B cell (primary cell): ENCODE results near the gene PEAK1. TPM values are rescaled to one million over a fixed set of nuclear protein-coding genes. Genes with fewer than 3 reads are reported as not detected.

Experiments used
- ATAC-seq: fragments of 200-7000 bp; cut with Tn5 transposase; one replicate; pipeline ENCODE4 v1.10.0; 2021; ENCODE audit warnings: low read depth, mild to moderate bottlenecking, moderate number of reproducible peaks, moderate library complexity
- CTCF ChIA-PET: fragments of 350-600 bp; sonication (Branson Sonifier 250); formaldehyde crosslinking; loops from one replicate; lab custom pipeline; 2021; ENCODE audit warnings: antibody characterized with exemption, inconsistent platforms; lab: Charles Lee
- POLR2A ChIA-PET: fragments of 350-600 bp; sonication (Branson Sonifier 250); formaldehyde crosslinking; loops from one replicate; lab custom pipeline; 2021; ENCODE audit warnings: antibody characterized with exemption; lab: Charles Lee
- DNase-seq: peaks from one replicate; pipeline ENCODE4 v3.0.0; 2013
- H2AFZ ChIP-seq: 2 replicates; pipeline ENCODE4 v1.6.1; 2012; ENCODE audit warnings: mild to moderate bottlenecking, low read depth, low read length; ENCODE audit not compliant: insufficient read depth, poor library complexity, severe bottlenecking
- H3K27ac ChIP-seq, 2 donors: 1 replicate in 1 of 2; 2 replicates in 1 of 2; pipeline ENCODE4 v1.5.1; 2012 to 2013; ENCODE audit warnings: low read length in 2 of 2, mild to moderate bottlenecking in 2 of 2, moderate library complexity in 1 of 2
- H3K27me3 ChIP-seq, 4 experiments: fragments of 200-600 bp in 1 of 4; sonication (generic) in 1 of 4; replicated peaks in 1 of 4; 1 replicate in 2 of 4; 2 replicates in 2 of 4; pipeline versions ENCODE4 v1.6.1 to v1.7.0; 2013 to 2016; ENCODE audit warnings: low read length in 3 of 4, mild to moderate bottlenecking in 2 of 4, mixed read lengths in 1 of 4, moderate library complexity in 1 of 4; ENCODE audit not compliant: insufficient read depth in 4 of 4, control insufficient read depth in 3 of 4; ENCODE audit errors: control extremely low read depth in 1 of 4
- H3K36me3 ChIP-seq, 2 experiments: replicated peaks in 1 of 2; 1 replicate in 1 of 2; 2 replicates in 1 of 2; pipeline versions ENCODE4 v1.6.1 to v1.7.1; 2013; ENCODE audit warnings: low read length in 1 of 2; ENCODE audit not compliant: insufficient read depth in 2 of 2, control insufficient read depth in 1 of 2; ENCODE audit errors: control extremely low read depth in 1 of 2, extremely low read depth in 1 of 2
- H3K4me1 ChIP-seq, 2 donors: fragments of 200-600 bp in 1 of 2; sonication (generic) in 1 of 2; 1 replicate in 1 of 2; 2 replicates in 1 of 2; pipeline versions ENCODE4 v1.5.1 to v1.6.1; 2013 to 2017; ENCODE audit warnings: low read length in 2 of 2; ENCODE audit not compliant: control insufficient read depth in 2 of 2, insufficient read depth in 2 of 2
- H3K4me2 ChIP-seq: replicated peaks from 2 replicates; pipeline ENCODE3; 2012; ENCODE audit warnings: mild to moderate bottlenecking, low read depth, low read length; ENCODE audit not compliant: poor library complexity, severe bottlenecking
- H3K4me3 ChIP-seq, 5 experiments: fragments of 200-600 bp in 1 of 5; sonication (generic) in 1 of 5; 1 replicate in 3 of 5; 2 replicates in 2 of 5; pipeline versions ENCODE4 v1.5.1 to v1.7.0; 2011 to 2016; ENCODE audit warnings: low read length in 4 of 5, mild to moderate bottlenecking in 4 of 5, low read depth in 2 of 5, control low read depth in 1 of 5, moderate library complexity in 1 of 5; ENCODE audit not compliant: insufficient read depth in 1 of 5; ENCODE audit errors: control extremely low read depth in 1 of 5, extremely low read depth in 1 of 5
- H3K79me2 ChIP-seq: fragments of 200-600 bp; sonication (generic); one replicate; pipeline ENCODE4 v1.6.0; 2016; ENCODE audit warnings: low read length; ENCODE audit not compliant: control insufficient read depth, insufficient read depth
- H3K9ac ChIP-seq: fragments of 200-600 bp; sonication (generic); 2 replicates; pipeline ENCODE4 v1.6.1; 2017; ENCODE audit warnings: mild to moderate bottlenecking, low read length, moderate library complexity
- H3K9me3 ChIP-seq, 3 donors: one replicate each; pipeline versions ENCODE4 v1.6.1 to v1.7.1; 2013; ENCODE audit warnings: low read length in 2 of 3; ENCODE audit not compliant: control insufficient read depth in 2 of 3, insufficient read depth in 1 of 3; ENCODE audit errors: control extremely low read depth in 1 of 3
- H4K20me1 ChIP-seq: 2 replicates; pipeline ENCODE4 v1.6.0; 2012; ENCODE audit warnings: mild to moderate bottlenecking, low read length; ENCODE audit not compliant: insufficient read depth, control insufficient read depth, poor library complexity, severe bottlenecking
- H3K27ac Mint-ChIP-seq: one replicate; pipeline ENCODE4 v1.8.0; 2021; ENCODE audit warnings: mixed read lengths
- H3K27me3 Mint-ChIP-seq: one replicate; pipeline ENCODE4 v1.8.0; 2021; ENCODE audit warnings: mixed read lengths
- H3K4me1 Mint-ChIP-seq: one replicate; pipeline ENCODE4 v1.8.0; 2021; ENCODE audit warnings: mixed read lengths
- H3K4me3 Mint-ChIP-seq: one replicate; pipeline ENCODE4 v1.8.0; 2021; ENCODE audit warnings: mixed read lengths
- H3K9me3 Mint-ChIP-seq: one replicate; pipeline ENCODE4 v1.8.0; 2022; ENCODE audit warnings: mixed read lengths; ENCODE audit not compliant: insufficient read depth
- CTCF ChIP-seq: fragments of 200-600 bp; IDR thresholded peaks from one replicate; pipeline ENCODE4 v1.8.0; 2022; ENCODE audit warnings: antibody characterized with exemption, mild to moderate bottlenecking
- EZH2 ChIP-seq: IDR thresholded peaks from 2 replicates; pipeline ENCODE4 v1.6.1; 2012; ENCODE audit warnings: borderline replicate concordance, low read depth, mild to moderate bottlenecking, moderate library complexity, low read length; ENCODE audit not compliant: insufficient read depth, poor library complexity, severe bottlenecking
- WGBS: methylation state at CpG from one replicate; pipeline ENCODE4 v1.1.5; 2013; ENCODE audit warnings: missing lambda C conversion rate; ENCODE audit not compliant: insufficient coverage; 5-methylcytosine and 5-hydroxymethylcytosine counted together
- intact Hi-C: fragments of 100-400 bp; cut with micrococcal nuclease; formaldehyde crosslinking; loops from one replicate; pipeline ENCODE4 v1.10.0; 2022
- polyA plus RNA-seq: library from polyadenylated mRNA; depleted of rRNA; stranded (reverse); fragments of >200 nt; gene quantifications from 2 replicates; pipeline ENCODE4 v1.2.3, GENCODE V29; 2012
- total RNA-seq, 2 donors: library from RNA; stranded (reverse); fragments of 120-200 nt in 1 of 2; gene quantifications; 1 replicate in 1 of 2; 2 replicates in 1 of 2; pipeline versions ENCODE4 v1.2.3 to v1.2.4, GENCODE V29; 2013 to 2022

The PEAK1 gene
- total and polyA plus RNA-seq, 2 donors (not counting 1 experiment from before 2014, with no cell fraction given) = 13.4 to 38.0 TPM

DNA sequence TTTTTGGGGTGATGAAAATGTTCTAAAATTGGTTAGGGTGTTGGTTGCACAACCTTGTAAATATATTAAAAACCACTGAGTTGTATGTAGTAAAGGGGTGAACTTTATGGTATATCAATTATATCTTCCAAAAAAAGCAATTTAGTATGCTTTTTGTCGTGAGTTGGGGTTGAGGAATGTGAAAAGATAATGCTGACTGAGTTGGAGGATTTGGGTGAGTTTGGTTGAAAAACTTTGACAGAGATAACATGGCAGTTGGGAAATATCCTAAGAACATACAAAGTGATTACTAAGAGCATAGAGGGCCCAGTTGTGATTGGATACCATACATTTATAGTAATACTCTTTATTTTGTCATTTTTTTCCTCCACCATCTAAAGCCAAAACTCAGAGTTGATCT, 34.4 kb upstream of the PEAK1 start:
- ATAC-seq (no peak), DNase-seq (no peak)
- peaks cover 21% of the 10 kb centered on the region for H4K20me1 ChIP-seq
- no peak overlapping the region for H3K9ac ChIP-seq
- no peaks in the 10 kb centered on the region for H3K9me3 ChIP-seq
- TF ChIP-seq EZH2 (no peak), CTCF (no peak)
- Mint-ChIP-seq H3K27ac (no peak overlapping the region), H3K4me1 (peaks cover 25% of the 10 kb centered on the region), H3K27me3 (no peaks in the 10 kb centered on the region), H3K9me3 (no peaks in the 10 kb centered on the region), H3K4me3 (no peak overlapping the region)
- H3K27ac ChIP-seq = no peak overlapping the region
- no CpG with 5 or more reads among the region's 1 CpG for WGBS
- H3K4me2 ChIP-seq = no peak overlapping the region
- H3K79me2 ChIP-seq = peaks cover 9% of the 10 kb centered on the region
- no peak overlapping the region for H2AFZ ChIP-seq
- ChIA-PET CTCF (interaction anchor here (0.9 kb wide), 1 partner anchor 8 kb away, joined by 3 read pairs; no protein-coding TSS in a partner anchor), POLR2A (no interaction called here)
- H3K4me1 ChIP-seq = peaks cover 8 to 9% of the 10 kb centered on the region in 2 donors
- H3K4me3 ChIP-seq = no peak overlapping the region
- H3K36me3 ChIP-seq = peaks cover 0 to 16% of the 10 kb centered on the region in 2 experiments
- no peaks in the 10 kb centered on the region for H3K27me3 ChIP-seq
- intact Hi-C loops = no loop called here

GRCh38 chr15:77446840-77447390, 27.0 kb upstream of the PEAK1 start:
- no peaks in the 10 kb centered on the region for H3K27me3 ChIP-seq
- peaks cover 28% of the 10 kb centered on the region for H4K20me1 ChIP-seq
- DNase-seq = no peak
- H3K4me1 Mint-ChIP-seq = peaks cover 21% of the 10 kb centered on the region
- H3K27me3 Mint-ChIP-seq = no peaks in the 10 kb centered on the region
- no peak overlapping the region for H3K4me3 Mint-ChIP-seq
- ChIA-PET POLR2A (no interaction called here), CTCF (no interaction called here)
- intact Hi-C loops = no loop called here
- H3K9me3 Mint-ChIP-seq = no peaks in the 10 kb centered on the region
- H3K9me3 ChIP-seq = no peaks in the 10 kb centered on the region
- no peak overlapping the region for H3K27ac ChIP-seq
- H3K9ac ChIP-seq = no peak overlapping the region
- no peak overlapping the region for H3K4me2 ChIP-seq
- no peaks in the 10 kb centered on the region for H3K4me1 ChIP-seq
- no peak overlapping the region for H3K27ac Mint-ChIP-seq
- no peak overlapping the region for H2AFZ ChIP-seq
- 40% methylated on average over 1 of the region's 4 CpGs for WGBS
- H3K79me2 ChIP-seq = peaks cover 48% of the 10 kb centered on the region
- peaks cover 0 to 8% of the 10 kb centered on the region in 2 experiments for H3K36me3 ChIP-seq
- no peak for ATAC-seq
- TF ChIP-seq CTCF = no peak
- no peak for TF ChIP-seq EZH2
- no peak overlapping the region for H3K4me3 ChIP-seq
